SU-DHL-6 (cell line): ENCODE measurements around the gene CYB5R3.
A peak's percentile ranks its signal among the peaks of the same experiment; 100 is the strongest.

ENCODE experiments used
- H2AFZ ChIP-seq: fragments of 200-600 bp; sonication (generic); 2 replicates; pipeline ENCODE4 v1.6.1; 2014; ENCODE audit warnings: low read depth, mild to moderate bottlenecking, moderate library complexity, mixed read lengths, antibody characterized with exemption, low read length; ENCODE audit not compliant: severe bottlenecking
- H3F3A ChIP-seq: fragments of 200-600 bp; shearing (Covaris generic); 2 replicates; pipeline ENCODE4 v1.6.0; 2016; ENCODE audit warnings: antibody characterized with exemption, mild to moderate bottlenecking; ENCODE audit not compliant: insufficient read depth
- H3K27ac ChIP-seq: fragments of 200-600 bp; sonication (generic); 2 replicates; pipeline ENCODE4 v1.5.1; 2016; ENCODE audit warnings: low read depth, mild to moderate bottlenecking, low read length, moderate library complexity, mixed read lengths
- H3K27me3 ChIP-seq: fragments of 200-600 bp; sonication (generic), shearing (Covaris generic); 2 replicates; pipeline ENCODE4 v1.6.0; 2014; ENCODE audit warnings: mild to moderate bottlenecking, low read length
- H3K36me3 ChIP-seq: fragments of 200-600 bp; sonication (generic); 2 replicates; pipeline ENCODE4 v1.6.1; 2014; ENCODE audit warnings: mild to moderate bottlenecking, low read length, mixed read lengths
- H3K4me2 ChIP-seq: fragments of 300-600, 200-600 bp; shearing (Covaris generic), sonication (generic); 2 replicates; pipeline ENCODE4 v1.6.0; 2014; ENCODE audit warnings: low read length, low read depth, mild to moderate bottlenecking; ENCODE audit not compliant: poor library complexity, severe bottlenecking
- H3K4me3 ChIP-seq: fragments of 200-600 bp; sonication (generic); 2 replicates; pipeline ENCODE4 v1.5.1; 2014; ENCODE audit warnings: antibody characterized with exemption, low read length, mild to moderate bottlenecking, mixed read lengths; ENCODE audit not compliant: insufficient read depth, poor library complexity, severe bottlenecking
- H3K79me2 ChIP-seq: fragments of 200-600 bp; sonication (generic); 2 replicates; pipeline ENCODE4 v1.6.1; 2014; ENCODE audit warnings: mild to moderate bottlenecking, low read length, moderate library complexity; ENCODE audit not compliant: insufficient read depth
- H3K9ac ChIP-seq: fragments of 200-600 bp; sonication (generic); 2 replicates; pipeline ENCODE4 v1.7.0; 2014; ENCODE audit warnings: mild to moderate bottlenecking, low read length
- H3K9me2 ChIP-seq: fragments of 200-600 bp; sonication (generic); replicated peaks from 2 replicates; pipeline ENCODE4 v1.6.1; 2014; ENCODE audit warnings: low read length; ENCODE audit not compliant: insufficient read depth
- H3K9me3 ChIP-seq: fragments of 200-600 bp; sonication (generic); 2 replicates; pipeline ENCODE4 v1.6.1; 2014; ENCODE audit warnings: low read length, mixed read lengths; ENCODE audit not compliant: insufficient read depth
- H4K20me1 ChIP-seq: fragments of 200-600 bp; sonication (generic); 2 replicates; pipeline ENCODE4 v1.6.1; 2014; ENCODE audit warnings: low read depth, mild to moderate bottlenecking, antibody characterized with exemption, low read length, moderate library complexity, mixed read lengths
- CTCF ChIP-seq: fragments of 200-600 bp; sonication (generic); IDR thresholded peaks from one replicate; pipeline ENCODE4 v1.5.1; 2017; ENCODE audit warnings: antibody characterized with exemption, mild to moderate bottlenecking, low read length, moderate library complexity; ENCODE audit not compliant: insufficient read depth, poor library complexity, severe bottlenecking
- EZH2phosphoT487 ChIP-seq: fragments of 200-600 bp; sonication (generic), shearing (Covaris generic); conservative IDR thresholded peaks from 2 replicates; pipeline ENCODE4 v1.6.1; 2018; ENCODE audit warnings: mild to moderate bottlenecking, antibody characterized with exemption, low read length, moderate library complexity, mixed read lengths

Gene CYB5R3

GRCh38 chr22:42585096-42585495 lies 64.1 kb downstream of the CYB5R3 start:
- Histone ChIP-seq H3K36me3 (peaks cover 8% of the 10 kb centered on the region; the same call in 1 of the 2 replicates), H3F3A (peaks cover 14% of the 10 kb centered on the region; the same call in 1 of the 2 replicates), H3K9me3 (no peaks in the 10 kb centered on the region), H3K4me3 (no peak overlapping the region), H3K79me2 (peaks cover 10% of the 10 kb centered on the region), H3K4me2 (no peak overlapping the region), H3K9me2 (no peaks in the 10 kb centered on the region), H4K20me1 (no peaks in the 10 kb centered on the region), H3K9ac (no peak overlapping the region), H2AFZ (no peak overlapping the region), H3K27ac (no peak overlapping the region), H3K27me3 (no peaks in the 10 kb centered on the region)
- TF ChIP-seq EZH2phosphoT487, result no peak
- no peak for TF ChIP-seq CTCF

- no peak for TF ChIP-seq EZH2phosphoT487
- TF ChIP-seq CTCF, result no peak
- H3K27ac ChIP-seq, result no peak overlapping the region
- no peak overlapping the region for H2AFZ ChIP-seq
- H4K20me1 ChIP-seq, result no peaks in the 10 kb centered on the region
- no peaks in the 10 kb centered on the region for H3K9me2 ChIP-seq
- peaks cover 8% of the 10 kb centered on the region; the same call in 1 of the 2 replicates for H3K36me3 ChIP-seq
- H3K4me2 ChIP-seq, result no peak overlapping the region
- H3K79me2 ChIP-seq, result peaks cover 14% of the 10 kb centered on the region
- H3K27me3 ChIP-seq, result no peaks in the 10 kb centered on the region
- peaks cover 14% of the 10 kb centered on the region; the same call in 1 of the 2 replicates for H3F3A ChIP-seq
- no peak overlapping the region for H3K4me3 ChIP-seq
- H3K9me3 ChIP-seq, result no peaks in the 10 kb centered on the region
- H3K9ac ChIP-seq, result no peak overlapping the region
Measured at GRCh38 chr22:42584364-42584940, 64.7 kb downstream of the CYB5R3 start.

GRCh38 chr22:42582987-42583386 lies 66.2 kb downstream of the CYB5R3 start:
- H3K36me3 ChIP-seq, result peaks cover 14% of the 10 kb centered on the region; the same call in 1 of the 2 replicates
- H2AFZ ChIP-seq, result no peak overlapping the region
- no peaks in the 10 kb centered on the region for H3K9me3 ChIP-seq
- H3F3A ChIP-seq, result peaks cover 14% of the 10 kb centered on the region; the same call in 1 of the 2 replicates
- no peak overlapping the region for H3K9ac ChIP-seq
- TF ChIP-seq EZH2phosphoT487 (no peak), CTCF (no peak)
- peak overlapping the region; percentile 65 for H3K27ac ChIP-seq
- H3K27me3 ChIP-seq, result no peaks in the 10 kb centered on the region
- no peaks in the 10 kb centered on the region for H4K20me1 ChIP-seq
- H3K9me2 ChIP-seq, result no peaks in the 10 kb centered on the region
- H3K79me2 ChIP-seq, result peaks cover 15% of the 10 kb centered on the region
- no peak overlapping the region for H3K4me2 ChIP-seq
- no peak overlapping the region for H3K4me3 ChIP-seq
